Measurements from ENCODE around the gene NR5A2. TPM values are rescaled to one million over a fixed set of nuclear protein-coding genes. Genes with fewer than 3 reads are reported as not detected.
A peak's percentile ranks its signal among the peaks of the same experiment; 100 is the strongest.

NR5A2 gene
- total RNA-seq, 4 donors from 2014 or later: 3.7 to 19.1 (median 11.3) TPM

DNA sequence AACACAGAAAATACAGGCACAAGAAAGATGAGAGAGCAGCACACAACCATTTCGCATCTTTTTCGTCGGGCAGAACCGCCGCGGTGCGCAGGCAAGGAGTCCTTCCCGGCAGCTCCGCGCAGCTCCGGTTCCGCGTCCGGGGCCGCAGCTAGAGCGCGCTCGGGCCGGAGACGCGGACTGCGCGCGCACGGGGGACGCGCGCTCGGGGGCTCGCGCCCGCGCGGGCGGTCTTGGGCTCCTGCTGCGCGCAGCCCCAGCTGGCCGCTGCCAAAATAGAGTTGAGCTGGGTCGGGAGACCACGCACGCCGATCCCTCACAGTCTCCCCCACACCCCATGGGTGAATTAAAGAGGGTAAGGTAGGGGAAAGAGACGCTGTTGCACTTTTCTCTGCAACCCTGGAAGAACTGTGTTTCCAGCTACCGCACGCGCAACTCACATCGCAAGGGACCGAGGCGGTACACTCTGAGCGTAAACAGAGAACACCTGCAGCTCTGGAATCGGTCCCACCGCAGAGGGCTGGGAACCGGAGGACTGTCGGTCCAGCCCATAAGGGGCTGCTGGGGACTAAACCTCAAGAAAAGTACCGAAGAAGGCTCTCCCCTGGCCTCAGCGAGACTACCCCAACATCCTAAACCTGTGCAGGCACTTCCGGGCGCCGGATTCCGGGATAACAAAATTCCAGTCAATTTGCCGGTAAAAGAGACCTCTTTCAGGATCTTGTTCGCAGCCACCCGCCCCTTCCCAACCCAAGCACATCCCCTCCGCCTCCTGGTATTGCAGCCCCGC, 1.7 kb downstream of the NR5A2 start:
- peak; percentile 19 for ATAC-seq (ENCODE audit: low FRiP score)
- no peak for DNase-seq (ENCODE audit: low spot score)

DNA sequence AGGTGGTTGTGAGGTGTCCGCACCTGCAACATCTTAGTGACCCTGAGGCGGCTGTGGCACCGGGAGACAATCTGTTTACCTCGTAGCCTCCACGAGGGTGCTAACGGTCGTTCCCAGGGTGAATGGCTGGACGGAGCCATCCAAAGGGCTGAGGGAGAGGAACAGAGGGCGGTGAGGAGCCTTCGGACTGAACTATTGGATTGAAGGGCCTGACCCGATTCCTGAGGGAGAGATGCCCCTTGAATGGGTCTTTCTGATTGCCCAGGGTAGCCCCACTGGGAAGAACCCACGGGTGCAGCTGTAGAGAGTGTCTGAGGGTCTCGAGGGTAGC, 2.3 kb downstream of the NR5A2 start:
- ATAC-seq (ENCODE audit: low FRiP score) (no peak), DNase-seq (ENCODE audit: low spot score) (no peak)
- no peak for TF ChIP-seq CTCF (IDR thresholded peaks at IDR 0.05)

More for the DNA sequence above, 1.7 kb downstream of the NR5A2 start:
- TF ChIP-seq CTCF (IDR thresholded peaks at IDR 0.05): no peak

- DNase-seq (ENCODE audit: low spot score): no peak
- TF ChIP-seq CTCF (IDR thresholded peaks at IDR 0.05): no peak
- no peak for ATAC-seq (ENCODE audit: low FRiP score)
These were observed 3.3 kb downstream of the NR5A2 start for GRCh38 chr1:200030791-200031190.

DNA sequence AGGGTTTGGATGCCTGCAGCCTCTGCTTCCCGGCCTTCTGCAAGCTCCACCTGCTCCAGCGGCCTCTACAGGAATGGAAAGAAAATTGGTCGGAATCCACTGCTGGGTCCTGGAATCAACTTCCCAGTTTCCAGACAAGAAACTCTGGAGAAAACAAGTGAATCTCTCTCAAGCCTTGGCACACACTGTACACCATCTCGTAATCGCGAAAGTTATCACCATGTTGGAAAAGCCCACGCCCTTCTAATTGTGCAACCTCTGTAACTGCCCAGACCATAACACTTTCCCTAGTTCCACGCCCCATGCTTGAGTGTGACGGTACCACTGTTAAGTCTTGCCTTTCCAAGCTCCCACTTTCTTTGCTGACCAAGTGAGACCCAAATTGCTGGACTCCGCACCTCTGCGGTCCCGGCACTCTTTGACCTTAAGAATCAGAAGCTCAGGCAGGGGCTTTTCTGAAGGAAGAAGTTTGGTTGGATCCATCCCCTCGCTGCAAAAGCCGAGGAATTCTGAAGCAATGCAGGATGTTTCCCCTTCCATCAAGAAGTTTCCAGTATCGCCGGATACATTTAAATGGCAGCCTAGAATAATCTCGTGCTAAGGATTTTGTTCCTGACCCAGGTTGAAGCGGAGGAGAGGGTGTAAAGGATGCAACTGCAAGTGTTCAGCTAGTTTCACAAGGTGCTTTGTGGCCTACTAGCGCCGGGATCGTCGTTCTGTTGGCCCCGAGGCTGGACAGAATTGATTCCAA, 6.2 kb downstream of the NR5A2 start:
- DNase-seq (ENCODE audit: low spot score) (no peak), ATAC-seq (ENCODE audit: low FRiP score) (no peak)
- no peak for TF ChIP-seq CTCF (IDR thresholded peaks at IDR 0.05)

GRCh38 chr1:200034262-200034557, 6.7 kb downstream of the NR5A2 start:
- DNase-seq (ENCODE audit: low spot score) (no peak), ATAC-seq (ENCODE audit: low FRiP score) (no peak)
- no peak for TF ChIP-seq CTCF (IDR thresholded peaks at IDR 0.05)

- ATAC-seq (ENCODE audit: low FRiP score) (no peak), DNase-seq (ENCODE audit: low spot score) (no peak)
- TF ChIP-seq CTCF (IDR thresholded peaks at IDR 0.05): no peak
These were observed 7.4 kb downstream of the NR5A2 start for GRCh38 chr1:200034761-200035396.
